ENCODE results near the gene CLSTN1. TPM values are rescaled to one million over a fixed set of nuclear protein-coding genes. Genes with fewer than 3 reads are reported as not detected.
A peak's percentile ranks its signal among the peaks of the same experiment; 100 is the strongest.

CLSTN1 gene
- total RNA-seq, 1 donor from 2014 or later, result 126 TPM

DNA sequence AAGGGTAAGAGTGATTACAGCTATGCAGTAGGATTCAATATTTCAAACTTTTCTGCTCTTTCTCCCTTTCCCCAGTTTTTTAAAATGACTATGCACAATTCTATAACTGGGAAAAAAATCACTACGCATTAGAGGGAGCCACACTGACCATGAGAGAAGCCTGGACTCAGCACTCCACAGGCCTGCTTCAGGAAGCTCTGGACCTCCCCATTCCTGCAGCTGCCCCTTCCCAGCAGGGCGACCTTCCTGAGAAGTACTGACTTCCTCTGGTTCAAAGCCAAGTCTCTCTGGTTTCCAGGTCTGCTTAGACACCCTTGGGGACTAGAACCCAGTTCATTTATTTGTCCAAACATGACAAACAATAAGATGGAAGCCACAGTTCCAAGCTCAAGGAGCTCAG lies 42.0 kb upstream of the CLSTN1 start:
- H3K27me3 Mint-ChIP-seq (ENCODE audit: low read depth), result no peaks in the 10 kb centered on the region
- no peaks in the 10 kb centered on the region for H3K9me3 Mint-ChIP-seq (ENCODE audit: low read depth)
- H3K36me3 Mint-ChIP-seq (ENCODE audit: low read depth), result peaks cover 3% of the 10 kb centered on the region
- DNase-seq (ENCODE audit: low spot score), result no peak
- H3K4me3 Mint-ChIP-seq (ENCODE audit: unreplicated experiment), result no peak overlapping the region
- H3K27ac Mint-ChIP-seq (ENCODE audit: unreplicated experiment), result no peak overlapping the region
- peaks cover 4% of the 10 kb centered on the region for H3K4me1 Mint-ChIP-seq (ENCODE audit: low read depth)
- TF ChIP-seq, protein P1, sequence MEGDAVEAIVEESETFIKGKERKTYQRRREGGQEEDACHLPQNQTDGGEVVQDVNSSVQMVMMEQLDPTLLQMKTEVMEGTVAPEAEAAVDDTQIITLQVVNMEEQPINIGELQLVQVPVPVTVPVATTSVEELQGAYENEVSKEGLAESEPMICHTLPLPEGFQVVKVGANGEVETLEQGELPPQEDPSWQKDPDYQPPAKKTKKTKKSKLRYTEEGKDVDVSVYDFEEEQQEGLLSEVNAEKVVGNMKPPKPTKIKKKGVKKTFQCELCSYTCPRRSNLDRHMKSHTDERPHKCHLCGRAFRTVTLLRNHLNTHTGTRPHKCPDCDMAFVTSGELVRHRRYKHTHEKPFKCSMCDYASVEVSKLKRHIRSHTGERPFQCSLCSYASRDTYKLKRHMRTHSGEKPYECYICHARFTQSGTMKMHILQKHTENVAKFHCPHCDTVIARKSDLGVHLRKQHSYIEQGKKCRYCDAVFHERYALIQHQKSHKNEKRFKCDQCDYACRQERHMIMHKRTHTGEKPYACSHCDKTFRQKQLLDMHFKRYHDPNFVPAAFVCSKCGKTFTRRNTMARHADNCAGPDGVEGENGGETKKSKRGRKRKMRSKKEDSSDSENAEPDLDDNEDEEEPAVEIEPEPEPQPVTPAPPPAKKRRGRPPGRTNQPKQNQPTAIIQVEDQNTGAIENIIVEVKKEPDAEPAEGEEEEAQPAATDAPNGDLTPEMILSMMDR (IDR thresholded peaks at IDR 0.05), result no peak

DNA sequence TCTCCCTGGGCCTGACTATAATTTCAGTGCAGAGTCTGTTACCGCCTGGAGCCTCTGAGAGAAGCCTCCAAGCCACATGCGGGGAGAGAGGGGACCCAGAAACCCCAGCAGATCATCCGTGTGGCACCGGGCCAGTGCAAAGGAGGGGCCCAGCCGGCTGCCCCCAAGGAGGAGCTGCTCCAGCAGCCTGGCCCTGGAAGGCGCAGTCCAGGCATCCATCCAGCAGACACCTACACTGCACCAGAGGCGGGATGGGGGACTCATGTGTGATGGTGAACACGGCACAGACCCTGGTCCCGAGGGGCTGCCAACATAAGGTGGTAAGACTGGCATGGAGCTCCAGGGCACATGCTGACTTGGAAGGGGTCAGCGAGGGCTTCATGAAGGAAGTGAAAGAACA lies 39.6 kb upstream of the CLSTN1 start:
- Mint-ChIP-seq H3K9me3 (ENCODE audit: low read depth) (no peaks in the 10 kb centered on the region), H3K36me3 (ENCODE audit: low read depth) (peaks cover 4% of the 10 kb centered on the region), H3K27ac (ENCODE audit: unreplicated experiment) (no peak overlapping the region), H3K27me3 (ENCODE audit: low read depth) (no peaks in the 10 kb centered on the region), H3K4me3 (ENCODE audit: unreplicated experiment) (no peak overlapping the region), H3K4me1 (ENCODE audit: low read depth) (peaks cover 6% of the 10 kb centered on the region)
- no peak for DNase-seq (ENCODE audit: low spot score)
- TF ChIP-seq, protein P1 (IDR thresholded peaks at IDR 0.05), result no peak

DNA sequence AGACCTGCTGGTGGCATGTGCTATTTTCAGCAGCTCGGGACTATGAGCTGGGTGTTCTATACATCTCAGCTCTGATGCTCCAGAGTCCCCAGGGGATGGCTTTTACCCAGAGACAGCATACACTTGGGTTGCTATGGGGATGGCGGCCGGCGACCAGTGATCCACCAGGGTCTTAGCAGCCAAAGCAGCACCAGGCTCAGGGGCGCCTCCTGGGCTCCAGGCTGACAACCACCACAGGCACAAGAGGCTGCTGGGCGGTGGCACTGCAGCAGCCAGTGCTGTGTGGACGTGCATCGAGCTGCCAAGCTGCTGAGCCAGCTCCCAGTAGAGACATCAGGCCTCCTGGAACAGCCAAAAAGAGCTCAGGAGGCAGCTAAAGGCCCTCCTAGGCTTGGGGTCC lies 37.6 kb upstream of the CLSTN1 start:
- Mint-ChIP-seq H3K36me3 (ENCODE audit: low read depth) (peaks cover 8% of the 10 kb centered on the region), H3K27ac (ENCODE audit: unreplicated experiment) (no peak overlapping the region), H3K4me3 (ENCODE audit: unreplicated experiment) (no peak overlapping the region), H3K27me3 (ENCODE audit: low read depth) (no peaks in the 10 kb centered on the region), H3K4me1 (ENCODE audit: low read depth) (peaks cover 6% of the 10 kb centered on the region), H3K9me3 (ENCODE audit: low read depth) (no peaks in the 10 kb centered on the region)
- TF ChIP-seq, protein P1 (IDR thresholded peaks at IDR 0.05), result no peak
- DNase-seq (ENCODE audit: low spot score), result no peak

DNA sequence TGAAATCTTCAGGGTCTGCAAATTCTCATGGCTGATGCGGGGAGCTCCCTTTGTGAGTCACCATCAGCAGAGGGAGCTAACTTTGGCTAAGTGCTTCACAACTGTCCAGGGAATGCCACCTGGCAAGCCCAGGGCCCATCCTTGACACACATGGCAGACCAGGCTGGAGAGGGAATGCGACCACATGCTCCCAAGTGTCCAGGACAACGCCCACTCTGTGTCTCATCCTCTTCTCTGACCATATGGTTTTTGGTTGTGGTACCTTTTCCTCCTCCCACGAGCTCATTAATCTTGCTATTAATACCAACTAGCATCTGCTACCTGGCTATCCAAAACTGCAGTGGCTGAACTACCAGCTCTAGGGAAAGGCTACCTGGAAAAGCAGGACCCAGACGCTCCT lies 37.1 kb upstream of the CLSTN1 start:
- H3K36me3 Mint-ChIP-seq (ENCODE audit: low read depth), result peaks cover 8% of the 10 kb centered on the region
- no peak for DNase-seq (ENCODE audit: low spot score)
- no peak overlapping the region for H3K27ac Mint-ChIP-seq (ENCODE audit: unreplicated experiment)
- no peaks in the 10 kb centered on the region for H3K9me3 Mint-ChIP-seq (ENCODE audit: low read depth)
- TF ChIP-seq, protein P1 (IDR thresholded peaks at IDR 0.05), result no peak
- no peaks in the 10 kb centered on the region for H3K27me3 Mint-ChIP-seq (ENCODE audit: low read depth)
- H3K4me1 Mint-ChIP-seq (ENCODE audit: low read depth), result peaks cover 6% of the 10 kb centered on the region
- no peak overlapping the region for H3K4me3 Mint-ChIP-seq (ENCODE audit: unreplicated experiment)

DNA sequence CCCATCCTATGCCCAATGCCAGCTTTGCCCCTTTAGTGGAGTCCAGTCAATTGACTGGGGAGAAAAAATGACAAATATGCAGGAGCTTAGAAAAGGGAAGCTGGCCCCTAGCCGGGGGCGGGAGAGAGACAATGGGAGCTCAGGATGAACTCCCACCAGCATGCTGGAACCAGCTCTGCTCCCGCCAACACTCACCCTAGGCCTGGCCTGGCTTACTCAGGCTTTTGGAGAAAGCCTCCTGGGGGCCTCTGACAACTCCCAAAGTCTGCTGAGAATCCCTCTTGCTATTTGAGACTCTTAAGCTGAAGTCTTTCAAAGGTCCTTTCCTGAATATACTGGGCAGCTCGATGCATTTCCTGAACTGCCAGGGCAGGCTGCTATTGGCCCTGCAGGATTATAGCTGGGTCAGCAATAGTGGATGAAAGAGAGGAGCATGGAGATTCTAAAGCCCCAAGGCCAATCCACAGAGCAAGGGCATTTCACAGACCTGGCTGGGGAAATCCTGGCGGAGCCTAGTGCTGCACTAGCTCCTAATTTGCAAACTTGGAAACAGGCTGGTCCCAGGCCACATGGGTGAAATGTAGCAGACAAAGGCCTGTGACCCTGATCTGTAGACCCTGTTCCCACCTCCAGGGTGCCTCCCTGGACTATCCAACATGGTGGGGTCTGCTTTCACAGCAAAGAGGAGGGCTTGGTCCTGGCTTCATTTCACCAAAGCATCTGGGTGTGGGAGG lies 35.7 kb upstream of the CLSTN1 start:
- no peaks in the 10 kb centered on the region for H3K9me3 Mint-ChIP-seq (ENCODE audit: low read depth)
- peaks cover 2% of the 10 kb centered on the region for H3K4me1 Mint-ChIP-seq (ENCODE audit: low read depth)
- no peak overlapping the region for H3K4me3 Mint-ChIP-seq (ENCODE audit: unreplicated experiment)
- H3K27ac Mint-ChIP-seq (ENCODE audit: unreplicated experiment), result peak overlapping the region; percentile 45
- H3K27me3 Mint-ChIP-seq (ENCODE audit: low read depth), result no peaks in the 10 kb centered on the region
- peaks cover 8% of the 10 kb centered on the region for H3K36me3 Mint-ChIP-seq (ENCODE audit: low read depth)
- no peak for DNase-seq (ENCODE audit: low spot score)
- TF ChIP-seq, protein P1 (IDR thresholded peaks at IDR 0.05), result no peak

Data from chondrocyte (in vitro differentiated cells).